ENCODE data around the gene ADAM12.

GRCh38 chr10:126027692-126028091 is 360.6 kb downstream of the ADAM12 start:
- TF ChIP-seq CTCF (IDR thresholded peaks at IDR 0.05; ENCODE audit: insufficient read depth, low read depth, low read length) (no peak), EZH2 (IDR thresholded peaks at IDR 0.05; ENCODE audit: insufficient read depth, low read length) (no peak)

Measured in astrocyte (in vitro differentiated cells and primary cell).